ENCODE data around the gene APOF.

GRCh38 chr12:56338308-56339157 lies 24.1 kb downstream of the APOF start, which contains the start of gene IL23A:
- no peak for TF ChIP-seq CTCF (IDR thresholded peaks at IDR 0.05 in 8 of 11, conservative IDR thresholded peaks at IDR 0.05 in 3 of 11)
- peak in 1 of 3 donors; percentile 35 for TF ChIP-seq POLR2A (IDR thresholded peaks at IDR 0.05)
- peak; percentile 41 to 69 (median 60) for TF ChIP-seq POLR2AphosphoS5 (IDR thresholded peaks at IDR 0.05)
